Measurements from ENCODE around the gene LY6G6D.

The LY6G6D gene

GRCh38 chr6:31683591-31683990 is 31.6 kb upstream of the LY6G6D start:
- peaks cover 20 to 46% (median 22%) of the 10 kb centered on the region in 3 donors for H3K36me3 ChIP-seq
- intact Hi-C loops (cut with DNase I; ENCODE audit: low total_unique reads), result no loop called here
- H3K4me3 ChIP-seq, result no peak overlapping the region
- TF ChIP-seq, protein P1, sequence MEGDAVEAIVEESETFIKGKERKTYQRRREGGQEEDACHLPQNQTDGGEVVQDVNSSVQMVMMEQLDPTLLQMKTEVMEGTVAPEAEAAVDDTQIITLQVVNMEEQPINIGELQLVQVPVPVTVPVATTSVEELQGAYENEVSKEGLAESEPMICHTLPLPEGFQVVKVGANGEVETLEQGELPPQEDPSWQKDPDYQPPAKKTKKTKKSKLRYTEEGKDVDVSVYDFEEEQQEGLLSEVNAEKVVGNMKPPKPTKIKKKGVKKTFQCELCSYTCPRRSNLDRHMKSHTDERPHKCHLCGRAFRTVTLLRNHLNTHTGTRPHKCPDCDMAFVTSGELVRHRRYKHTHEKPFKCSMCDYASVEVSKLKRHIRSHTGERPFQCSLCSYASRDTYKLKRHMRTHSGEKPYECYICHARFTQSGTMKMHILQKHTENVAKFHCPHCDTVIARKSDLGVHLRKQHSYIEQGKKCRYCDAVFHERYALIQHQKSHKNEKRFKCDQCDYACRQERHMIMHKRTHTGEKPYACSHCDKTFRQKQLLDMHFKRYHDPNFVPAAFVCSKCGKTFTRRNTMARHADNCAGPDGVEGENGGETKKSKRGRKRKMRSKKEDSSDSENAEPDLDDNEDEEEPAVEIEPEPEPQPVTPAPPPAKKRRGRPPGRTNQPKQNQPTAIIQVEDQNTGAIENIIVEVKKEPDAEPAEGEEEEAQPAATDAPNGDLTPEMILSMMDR (IDR thresholded peaks at IDR 0.05), result no peak
- H3K9me3 ChIP-seq, result no peaks in the 10 kb centered on the region
- H3K27me3 ChIP-seq, result no peaks in the 10 kb centered on the region
- peaks cover 0 to 23% (median 12%) of the 10 kb centered on the region in 4 donors for H3K4me1 ChIP-seq
- H3K27ac ChIP-seq, result no peak overlapping the region
- no peak for DNase-seq

GRCh38 chr6:31686483-31686882 is 28.7 kb upstream of the LY6G6D start:
- Histone ChIP-seq H3K9me3 (no peaks in the 10 kb centered on the region), H3K36me3 (peaks cover 49 to 75% (median 50%) of the 10 kb centered on the region in 3 donors), H3K27me3 (no peaks in the 10 kb centered on the region), H3K4me3 (no peak overlapping the region), H3K27ac (no peak overlapping the region), H3K4me1 (peaks cover 0 to 12% (median under 1%) of the 10 kb centered on the region in 4 donors)
- intact Hi-C loops (cut with DNase I; ENCODE audit: low total_unique reads), result no loop called here
- TF ChIP-seq, protein P1 (IDR thresholded peaks at IDR 0.05), result no peak
- DNase-seq, result no peak

DNA sequence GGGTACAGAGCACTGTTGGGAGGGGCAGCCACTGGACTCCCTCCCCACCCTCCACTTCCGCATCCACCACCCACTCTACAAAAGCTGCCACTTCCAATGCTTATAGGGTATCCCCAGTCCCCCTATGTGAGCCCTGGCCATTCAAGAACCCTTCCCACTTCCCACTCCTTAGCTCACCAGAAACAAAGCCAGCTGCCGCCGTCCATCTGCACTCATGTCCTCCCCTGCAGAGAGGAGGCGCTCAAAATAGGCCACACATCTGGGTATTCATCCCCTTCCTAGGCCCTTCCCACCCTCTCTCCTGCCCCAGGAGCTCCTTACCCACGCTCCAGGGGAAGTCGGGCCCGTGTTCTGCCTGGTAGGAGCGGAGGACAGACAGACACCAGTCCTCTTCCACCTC is 27.8 kb upstream of the LY6G6D start:
- intact Hi-C loops (cut with DNase I; ENCODE audit: low total_unique reads), result no loop called here
- H3K36me3 ChIP-seq, result peaks cover 53 to 83% (median 58%) of the 10 kb centered on the region in 3 donors
- peaks cover 0 to 6% (median 0%) of the 10 kb centered on the region in 4 donors for H3K4me1 ChIP-seq
- TF ChIP-seq, protein P1 (IDR thresholded peaks at IDR 0.05), result no peak
- no peaks in the 10 kb centered on the region for H3K27me3 ChIP-seq
- no peak overlapping the region for H3K27ac ChIP-seq
- no peaks in the 10 kb centered on the region for H3K9me3 ChIP-seq
- H3K4me3 ChIP-seq, result no peak overlapping the region
- no peak for DNase-seq

DNA sequence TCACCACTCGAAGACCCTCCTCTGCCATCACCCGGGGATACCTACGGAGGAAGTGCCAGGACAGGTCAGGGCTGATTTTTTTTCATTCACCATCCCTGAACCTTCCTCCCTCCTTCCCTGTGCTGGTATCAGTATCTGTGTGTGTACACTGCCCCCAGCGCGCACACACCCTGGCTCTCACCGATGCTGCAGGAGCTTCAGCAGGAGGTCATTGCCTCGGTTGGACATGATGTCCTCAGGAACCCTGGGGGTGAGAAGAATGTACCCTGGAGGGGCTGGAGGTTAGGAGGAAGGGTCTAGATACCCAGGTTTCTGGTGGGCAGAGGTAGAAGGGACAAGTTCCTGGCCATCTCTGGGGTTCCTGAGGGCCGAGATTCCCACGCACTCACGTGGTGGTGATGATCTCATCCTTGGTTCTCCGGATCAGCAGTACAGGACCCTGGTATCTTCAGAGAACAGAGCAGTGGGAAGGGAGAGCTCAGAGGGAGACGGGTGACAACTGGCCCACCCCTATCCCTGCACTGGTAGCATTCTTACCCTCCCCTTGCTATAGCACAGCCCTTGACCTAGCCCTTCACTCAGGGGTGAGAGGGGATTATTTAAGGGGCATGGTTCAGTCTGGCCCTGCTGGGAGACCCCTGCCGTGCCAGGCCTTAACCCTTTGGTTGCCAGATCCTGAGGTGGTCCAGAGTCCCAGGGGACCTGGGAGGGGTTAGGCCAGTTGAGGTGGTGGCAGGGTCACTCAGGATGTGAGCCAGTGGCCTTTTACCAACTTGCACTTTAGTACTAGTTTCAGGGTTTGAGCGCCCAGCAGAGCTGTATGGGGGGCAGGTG is 27.1 kb upstream of the LY6G6D start:
- TF ChIP-seq, protein P1 (IDR thresholded peaks at IDR 0.05), result no peak
- H3K36me3 ChIP-seq, result peaks cover 53 to 90% (median 65%) of the 10 kb centered on the region in 3 donors
- no peak overlapping the region for H3K4me3 ChIP-seq
- H3K4me1 ChIP-seq, result peaks cover 0 to 2% (median 0%) of the 10 kb centered on the region in 4 donors
- no peak overlapping the region for H3K27ac ChIP-seq
- H3K9me3 ChIP-seq, result no peaks in the 10 kb centered on the region
- DNase-seq, result no peak
- intact Hi-C loops (cut with DNase I; ENCODE audit: low total_unique reads), result no loop called here
- no peaks in the 10 kb centered on the region for H3K27me3 ChIP-seq

- H3K4me1 ChIP-seq, result no peaks in the 10 kb centered on the region
- peaks cover 53 to 97% (median 79%) of the 10 kb centered on the region in 3 donors for H3K36me3 ChIP-seq
- no peak overlapping the region for H3K27ac ChIP-seq
- H3K9me3 ChIP-seq, result no peaks in the 10 kb centered on the region
- DNase-seq, result no peak
- no peaks in the 10 kb centered on the region for H3K27me3 ChIP-seq
- no peak overlapping the region for H3K4me3 ChIP-seq
- intact Hi-C loops (cut with DNase I; ENCODE audit: low total_unique reads), result no loop called here
- TF ChIP-seq, protein P1 (IDR thresholded peaks at IDR 0.05), result no peak
These were observed 25.7 kb upstream of the LY6G6D start for GRCh38 chr6:31689249-31690110.
